ENCODE results near the gene DDX3Y. TPM values are rescaled to one million over a fixed set of nuclear protein-coding genes. Genes with fewer than 3 reads are reported as not detected.

The DDX3Y gene
- polyA plus RNA-seq, 1 of the 3 experiments (the other 2 are of a cell fraction) = not detected

GRCh38 chrY:12941725-12942687, 37.3 kb downstream of the DDX3Y start:
- no peaks in the 10 kb centered on the region for H3K27me3 ChIP-seq (ENCODE audit: insufficient read depth)
- no peaks in the 10 kb centered on the region for H3F3A ChIP-seq (replicated peaks; ENCODE audit: insufficient read depth)
- no peaks in the 10 kb centered on the region for H4K20me1 ChIP-seq (ENCODE audit: insufficient read depth)
- H3K4me3 ChIP-seq (ENCODE audit: low read depth in 2 of 2, low read length in 1 of 2) = no peak overlapping the region
- H3K9ac ChIP-seq = no peak overlapping the region
- H2AFZ ChIP-seq (ENCODE audit: low read depth) = no peak overlapping the region
- no CpG with 5 or more reads among the region's 5 CpGs for WGBS (ENCODE audit: low lambda C conversion rate)
- H3K9me2 ChIP-seq = no peaks in the 10 kb centered on the region
- no peaks in the 10 kb centered on the region for H3K36me3 ChIP-seq (replicated peaks in 1 of 2; ENCODE audit: control insufficient read depth in 1 of 2, insufficient read depth in 2 of 2, low read length in 1 of 2)
- H3K79me2 ChIP-seq (ENCODE audit: insufficient read depth) = no peaks in the 10 kb centered on the region
- no peaks in the 10 kb centered on the region for H3K9me3 ChIP-seq
- H3K4me2 ChIP-seq = no peak overlapping the region
- no peak overlapping the region for H3K27ac ChIP-seq (ENCODE audit: low read depth in 2 of 2, low read length in 1 of 2)
- ChIA-PET CTCF (no interaction called here), POLR2A (no interaction called here)
- H3K4me1 ChIP-seq (ENCODE audit: control insufficient read depth in 1 of 2, insufficient read depth in 2 of 2, low read depth in 1 of 2, low read length in 1 of 2) = no peaks in the 10 kb centered on the region
- no peak for DNase-seq
- TF ChIP-seq POLR2AphosphoS5 (IDR thresholded peaks at IDR 0.05; ENCODE audit: low read depth, low read length) (no peak), NFIC (IDR thresholded peaks at IDR 0.05; ENCODE audit: borderline replicate concordance) (no peak), SMC3 (IDR thresholded peaks at IDR 0.05; ENCODE audit: low read depth, low read length) (no peak), GATA2 (CRISPR knock-in tag; IDR thresholded peaks at IDR 0.05) (no peak), CTCF (IDR thresholded peaks at IDR 0.05) (no peak), GABPA (IDR thresholded peaks at IDR 0.05; ENCODE audit: low read depth) (no peak), TCF12 (IDR thresholded peaks at IDR 0.05) (no peak), TEAD4 (IDR thresholded peaks at IDR 0.05; ENCODE audit: borderline replicate concordance, insufficient read depth) (no peak), CHD2 (IDR thresholded peaks at IDR 0.05; ENCODE audit: low read length, partially characterized antibody) (no peak), IRF3 (IDR thresholded peaks at IDR 0.05; ENCODE audit: low read depth, low read length) (no peak), EP300 (IDR thresholded peaks at IDR 0.05; ENCODE audit: borderline replicate concordance in 1 of 2, low read depth in 1 of 2, low read length in 1 of 2) (no peak), YY1 (IDR thresholded peaks at IDR 0.05; ENCODE audit: low read depth) (no peak), FOXM1 (IDR thresholded peaks at IDR 0.05; ENCODE audit: low read depth) (no peak), USF2 (IDR thresholded peaks at IDR 0.05; ENCODE audit: borderline replicate concordance, low read depth, low read length) (no peak), PBX3 (IDR thresholded peaks at IDR 0.05) (no peak), REST (IDR thresholded peaks at IDR 0.05; ENCODE audit: low read depth, low read length) (no peak), TAF1 (IDR thresholded peaks at IDR 0.05; ENCODE audit: borderline replicate concordance, low read depth, low read length) (no peak), RCOR1 (IDR thresholded peaks at IDR 0.05; ENCODE audit: low read length) (no peak), ZBTB33 (IDR thresholded peaks at IDR 0.05; ENCODE audit: borderline replicate concordance, low read depth) (no peak)

Data from SK-N-SH (cell line).